GM21528 (cell line): Measurements from ENCODE around the gene TSSK1B.
"Not testable (repeated sequence)": the region's sequence is repeated elsewhere in the genome, so short reads cannot be mapped to it uniquely, and the experiment has no call there.

Experiments used
- ATAC-seq: cut with Tn5 transposase; IDR thresholded peaks from one replicate; pipeline ENCODE4 v1.9.1; 2021; ENCODE audit warnings: mild to moderate bottlenecking, moderate library complexity; ENCODE audit not compliant: unreplicated experiment, low FRiP score

Gene TSSK1B, protein sequence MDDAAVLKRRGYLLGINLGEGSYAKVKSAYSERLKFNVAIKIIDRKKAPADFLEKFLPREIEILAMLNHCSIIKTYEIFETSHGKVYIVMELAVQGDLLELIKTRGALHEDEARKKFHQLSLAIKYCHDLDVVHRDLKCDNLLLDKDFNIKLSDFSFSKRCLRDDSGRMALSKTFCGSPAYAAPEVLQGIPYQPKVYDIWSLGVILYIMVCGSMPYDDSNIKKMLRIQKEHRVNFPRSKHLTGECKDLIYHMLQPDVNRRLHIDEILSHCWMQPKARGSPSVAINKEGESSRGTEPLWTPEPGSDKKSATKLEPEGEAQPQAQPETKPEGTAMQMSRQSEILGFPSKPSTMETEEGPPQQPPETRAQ

GRCh38 chr5:113434889-113435288 lies at the start of gene TSSK1B:
Gene TSSK1B, minus strand, starts transcription at chr5:113434989. Its CDS starts 150 bp downstream, at chr5:113434839.
- ATAC-seq = no peak

DNA sequence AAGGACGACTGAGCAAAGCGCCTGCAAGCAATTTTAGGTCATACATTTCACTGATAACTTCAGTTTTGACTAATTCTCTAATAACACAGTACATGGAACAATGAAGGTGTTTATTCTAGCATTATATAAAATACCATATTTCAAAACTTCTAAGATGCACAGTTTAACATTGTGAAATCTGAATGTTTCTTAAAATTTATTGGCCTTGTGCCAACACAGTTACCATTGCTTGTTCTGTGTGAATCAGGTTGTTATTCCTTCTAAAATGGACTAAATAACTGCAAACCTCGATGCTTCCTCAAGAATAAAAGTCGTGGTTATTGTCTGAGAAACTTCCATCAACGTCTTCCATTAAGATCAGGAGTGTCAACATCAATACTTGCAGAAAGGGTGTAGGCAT lies 45.5 kb upstream of the TSSK1B start:
- ATAC-seq = no peak

DNA sequence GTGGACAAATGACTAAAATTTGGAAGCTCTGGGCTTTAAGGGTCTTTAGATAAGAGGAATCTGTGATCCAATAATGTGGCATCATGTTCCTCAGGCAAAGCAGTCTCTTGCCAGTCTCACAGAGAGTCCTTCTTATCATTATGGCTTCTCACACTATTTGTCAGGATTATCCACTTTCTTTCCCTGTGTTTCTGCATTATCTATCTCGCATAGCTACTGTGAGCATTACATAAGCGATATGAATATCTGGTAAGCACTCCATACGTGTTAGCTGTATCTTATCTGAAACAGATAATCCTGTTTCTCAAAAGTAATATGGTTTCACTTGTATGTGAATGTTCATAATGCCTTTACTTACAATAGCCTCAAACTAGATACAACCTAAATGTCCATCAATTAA lies 43.9 kb upstream of the TSSK1B start:
- no peak for ATAC-seq

DNA sequence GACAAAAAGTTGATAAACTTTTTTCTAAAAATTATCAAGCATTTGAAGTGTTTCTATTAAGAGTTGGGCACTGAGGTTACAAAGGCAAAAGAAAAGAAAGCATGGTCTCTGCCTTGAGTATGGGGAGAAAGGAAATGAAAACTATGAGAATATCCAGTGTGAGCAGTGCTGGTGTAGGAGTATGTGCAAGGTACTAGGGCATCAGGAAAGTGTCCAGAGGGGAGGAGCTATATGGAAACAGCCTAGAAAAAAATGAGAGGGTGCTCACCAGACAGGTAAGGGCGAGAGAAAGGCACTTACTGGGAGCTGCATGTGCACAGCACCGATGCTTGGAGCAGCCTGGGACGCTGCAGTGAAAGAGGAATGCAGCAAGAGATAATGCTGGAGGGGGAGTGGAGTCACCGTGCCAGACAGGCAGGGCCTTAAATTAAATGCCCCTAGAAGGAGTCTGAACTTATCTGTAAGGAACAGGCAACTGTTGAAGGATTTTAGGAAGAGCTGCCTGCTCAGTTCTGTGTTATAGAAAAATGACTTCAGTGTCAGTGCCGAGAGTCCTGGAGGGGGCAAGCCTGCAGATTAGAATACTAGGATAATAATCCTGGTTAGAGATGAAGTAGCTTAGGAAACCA lies 39.4 kb upstream of the TSSK1B start:
- no peak for ATAC-seq

GRCh38 chr5:113463032-113463431 lies 28.2 kb upstream of the TSSK1B start:
- no peak for ATAC-seq

DNA sequence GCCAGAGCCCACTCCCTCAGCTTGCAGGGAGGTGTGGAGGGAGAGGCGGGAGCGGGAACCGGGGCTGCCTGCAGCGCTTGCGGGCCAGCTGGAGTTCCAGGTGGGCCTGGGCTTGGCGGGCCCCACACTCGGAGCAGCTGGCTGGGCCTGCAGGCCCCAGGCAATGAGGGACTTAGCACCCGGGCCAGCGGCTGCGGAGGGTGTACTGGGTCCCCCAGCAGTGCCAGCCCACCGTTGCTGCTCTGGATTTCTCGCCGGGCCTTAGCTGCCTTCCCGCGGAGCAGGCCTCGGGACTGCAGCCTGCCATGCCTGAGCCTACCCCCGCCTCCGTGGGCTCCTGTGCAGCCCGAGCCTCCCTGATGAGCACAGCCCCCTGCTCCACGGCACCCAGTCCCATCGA lies 22.3 kb upstream of the TSSK1B start:
- ATAC-seq = not testable (repeated sequence)

- no peak for ATAC-seq
These were observed 18.2 kb upstream of the TSSK1B start for GRCh38 chr5:113452941-113453340.

- ATAC-seq = no peak
These were observed 17.0 kb upstream of the TSSK1B start for GRCh38 chr5:113451797-113452196.

DNA sequence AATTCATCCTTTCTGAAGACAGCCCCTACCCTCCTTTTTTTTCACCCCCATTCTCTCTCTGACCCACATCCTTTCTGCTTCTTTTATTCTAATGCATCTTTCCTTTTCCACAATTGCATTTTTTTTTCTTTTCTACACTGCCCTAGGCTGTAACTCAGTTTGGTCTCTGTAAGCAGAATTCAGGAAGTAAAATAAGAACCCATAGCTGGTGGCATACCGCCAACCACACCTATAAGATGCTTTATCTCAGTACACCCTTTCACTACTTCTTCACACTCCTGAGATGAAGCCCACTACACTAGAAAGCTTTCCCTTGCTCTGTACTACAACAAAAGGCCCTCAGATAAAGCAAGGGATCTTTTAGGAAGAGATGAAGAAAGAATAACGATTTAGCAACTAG lies 16.1 kb upstream of the TSSK1B start:
- ATAC-seq = no peak

GRCh38 chr5:113450462-113450861 lies 15.7 kb upstream of the TSSK1B start:
- ATAC-seq = no peak

DNA sequence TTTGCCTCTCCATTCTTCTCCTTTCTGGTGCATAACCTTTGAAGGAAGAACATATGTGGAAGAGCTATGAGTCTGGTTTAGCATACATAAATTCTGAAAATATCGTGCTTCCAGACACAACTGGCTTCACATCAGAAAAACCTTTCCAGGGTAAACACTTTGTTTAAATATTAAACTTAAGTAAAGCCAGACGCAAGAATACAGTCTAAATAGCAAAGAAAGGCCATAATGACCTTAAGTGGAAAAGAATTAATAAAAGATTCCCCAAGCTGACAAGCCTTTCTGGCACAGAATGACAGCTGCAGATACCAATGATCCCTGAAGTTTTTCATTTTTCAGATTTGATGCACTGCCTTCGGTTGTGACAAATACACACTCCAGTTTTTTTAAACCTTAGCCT lies 13.5 kb upstream of the TSSK1B start:
- ATAC-seq = no peak

DNA sequence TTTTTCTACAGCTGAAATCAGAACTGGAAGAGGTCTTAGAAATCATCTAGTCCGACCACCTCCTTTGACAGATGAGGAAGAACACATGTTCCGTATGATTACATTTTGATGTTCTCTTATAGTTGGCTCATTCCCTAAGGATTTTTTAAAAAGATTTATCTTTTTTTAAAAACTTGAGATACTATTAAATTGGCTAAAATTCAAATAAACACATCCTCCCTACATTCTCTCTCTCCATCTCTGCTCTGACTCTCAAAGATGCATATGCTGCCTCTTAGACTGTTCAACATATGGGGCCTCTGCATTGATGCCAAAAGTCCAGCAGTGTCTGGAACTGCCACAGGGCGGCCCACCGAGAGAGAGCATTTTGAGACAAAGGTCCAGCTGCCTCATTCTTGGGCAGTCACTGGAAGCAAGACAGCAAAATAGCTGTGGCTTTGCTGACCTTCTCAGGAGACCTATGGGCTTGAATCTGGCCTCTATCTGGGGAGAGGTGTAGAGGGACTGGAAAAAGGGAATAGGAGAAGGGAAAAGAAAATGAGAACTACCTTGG lies 12.8 kb upstream of the TSSK1B start:
- no peak for ATAC-seq

DNA sequence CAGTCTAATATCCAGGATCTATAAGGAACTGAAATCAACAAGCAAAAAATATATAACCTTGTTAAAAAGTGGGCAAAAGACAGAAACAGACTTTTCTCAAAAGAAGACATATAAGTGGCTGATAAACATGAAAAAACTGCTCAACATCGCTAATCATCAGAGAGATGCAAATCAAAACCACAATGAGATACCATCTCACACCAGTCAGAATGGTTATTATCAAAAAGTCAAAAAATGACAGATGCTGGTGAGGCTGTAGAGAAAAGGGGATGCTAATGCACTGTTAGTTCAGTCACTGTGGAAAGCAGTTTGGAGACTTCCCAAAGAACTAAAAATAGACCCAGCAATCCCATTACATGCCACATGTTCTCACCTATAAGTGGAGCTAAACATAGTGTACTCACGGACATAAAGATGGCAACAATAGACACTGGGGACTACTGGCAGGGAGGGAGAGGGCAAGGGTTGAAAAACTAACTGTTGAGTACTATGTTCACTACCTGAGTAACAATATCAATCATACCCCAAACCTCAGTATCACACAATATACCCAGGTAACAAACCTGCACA lies 11.7 kb upstream of the TSSK1B start:
- ATAC-seq = no peak

- ATAC-seq = no peak
These were observed 2.3 kb upstream of the TSSK1B start for GRCh38 chr5:113437111-113437510.

GRCh38 chr5:113435575-113435974 lies 786 bp upstream of the TSSK1B start:
- no peak for ATAC-seq

DNA sequence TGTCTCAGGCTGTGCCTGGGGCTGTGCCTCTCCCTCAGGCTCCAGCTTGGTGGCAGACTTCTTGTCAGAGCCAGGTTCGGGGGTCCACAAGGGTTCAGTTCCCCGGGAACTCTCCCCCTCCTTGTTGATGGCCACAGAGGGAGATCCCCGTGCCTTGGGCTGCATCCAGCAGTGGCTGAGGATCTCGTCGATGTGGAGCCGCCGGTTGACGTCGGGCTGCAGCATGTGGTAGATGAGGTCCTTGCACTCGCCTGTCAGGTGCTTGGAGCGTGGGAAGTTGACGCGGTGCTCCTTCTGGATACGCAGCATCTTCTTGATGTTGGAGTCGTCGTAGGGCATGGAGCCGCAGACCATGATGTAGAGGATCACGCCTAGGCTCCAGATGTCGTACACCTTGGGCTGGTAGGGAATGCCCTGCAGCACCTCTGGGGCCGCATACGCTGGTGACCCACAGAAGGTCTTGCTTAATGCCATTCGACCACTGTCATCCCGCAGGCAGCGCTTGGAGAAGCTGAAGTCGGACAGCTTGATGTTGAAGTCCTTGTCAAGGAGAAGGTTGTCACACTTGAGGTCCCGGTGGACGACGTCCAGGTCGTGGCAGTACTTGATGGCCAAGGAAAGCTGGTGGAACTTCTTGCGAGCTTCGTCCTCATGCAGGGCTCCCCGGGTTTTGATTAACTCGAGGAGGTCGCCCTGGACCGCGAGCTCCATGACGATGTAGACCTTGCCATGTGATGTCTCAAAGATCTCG lies 752 bp downstream of the TSSK1B start:
- no peak for ATAC-seq

DNA sequence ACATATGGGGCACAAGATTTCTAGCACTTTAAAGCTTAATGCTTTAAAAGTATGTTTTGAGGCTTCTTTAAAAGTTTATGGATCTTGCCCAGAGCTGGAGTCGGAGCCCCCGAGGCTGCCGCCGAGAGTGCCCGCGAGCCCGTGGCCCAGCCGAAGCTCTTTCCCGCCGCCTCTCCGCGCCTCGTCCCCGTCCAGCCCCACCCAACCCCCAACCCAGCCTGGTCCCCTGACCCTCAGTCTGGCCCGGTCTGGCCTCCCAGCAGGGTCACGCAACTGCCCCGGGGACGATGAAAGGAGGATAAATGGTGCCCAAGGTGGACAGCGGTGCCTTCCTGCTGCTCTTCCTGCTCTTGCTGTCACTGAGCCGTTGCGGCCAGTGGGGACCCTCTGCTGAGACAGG lies 1.7 kb downstream of the TSSK1B start:
- ATAC-seq = no peak

GRCh38 chr5:113427871-113428574 lies 6.8 kb downstream of the TSSK1B start:
- no peak for ATAC-seq

- ATAC-seq = no peak
These were observed 8.9 kb downstream of the TSSK1B start for GRCh38 chr5:113425909-113426308.

DNA sequence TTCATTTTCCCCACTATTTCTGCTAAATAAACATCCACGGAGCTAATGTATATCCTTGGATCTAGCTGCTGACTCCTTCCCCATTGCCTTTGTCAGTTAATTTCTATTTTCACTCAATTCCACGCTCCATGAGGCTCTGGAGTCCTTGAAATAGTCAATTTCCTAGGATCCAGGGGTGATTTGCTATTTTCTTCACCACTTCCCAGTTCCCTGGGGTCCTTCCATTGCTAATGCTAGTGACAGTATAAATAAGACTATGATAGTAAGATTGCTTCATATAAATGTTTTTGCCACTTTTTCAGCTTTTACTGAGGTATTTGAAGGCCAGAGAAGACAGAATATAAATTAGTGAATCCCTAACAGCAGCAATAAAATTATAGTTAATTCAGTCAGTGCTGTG lies 13.1 kb downstream of the TSSK1B start:
- no peak for ATAC-seq
